AG10803 (cell line): ENCODE measurements around the gene THSD7A.

Source experiments
- DNase-seq: peaks from one replicate; pipeline ENCODE4 v3.0.0; 2010; ENCODE audit warnings: low read depth
- H3K4me3 ChIP-seq: 2 replicates; pipeline ENCODE4 v1.5.1; 2011; ENCODE audit warnings: mild to moderate bottlenecking, low read length, control low read depth
- TF ChIP-seq, protein P1 (sequence below): conservative IDR thresholded peaks from 2 replicates; pipeline ENCODE4 v1.5.1; 2011; ENCODE audit warnings: mild to moderate bottlenecking, low read length, control low read depth, inconsistent platforms

THSD7A gene

DNA sequence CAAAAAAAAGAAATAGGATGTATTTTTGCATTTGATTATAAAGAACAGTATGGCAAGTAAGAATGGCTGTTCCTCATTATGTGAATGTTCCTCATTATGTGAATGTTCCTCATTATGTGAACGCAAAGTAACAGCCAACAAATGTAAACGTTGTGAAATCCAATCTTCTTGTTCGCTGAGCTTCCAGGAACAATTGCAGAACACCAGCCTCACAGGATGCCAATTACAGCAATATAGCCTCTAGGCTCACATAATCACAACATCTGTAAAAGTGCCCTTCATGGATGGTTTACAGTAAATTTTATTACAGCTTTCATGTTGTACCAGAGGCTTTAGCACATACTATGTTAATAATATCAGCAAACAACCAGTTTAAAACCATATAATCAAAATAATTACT lies 71.6 kb downstream of the THSD7A start:
- TF ChIP-seq, protein P1, sequence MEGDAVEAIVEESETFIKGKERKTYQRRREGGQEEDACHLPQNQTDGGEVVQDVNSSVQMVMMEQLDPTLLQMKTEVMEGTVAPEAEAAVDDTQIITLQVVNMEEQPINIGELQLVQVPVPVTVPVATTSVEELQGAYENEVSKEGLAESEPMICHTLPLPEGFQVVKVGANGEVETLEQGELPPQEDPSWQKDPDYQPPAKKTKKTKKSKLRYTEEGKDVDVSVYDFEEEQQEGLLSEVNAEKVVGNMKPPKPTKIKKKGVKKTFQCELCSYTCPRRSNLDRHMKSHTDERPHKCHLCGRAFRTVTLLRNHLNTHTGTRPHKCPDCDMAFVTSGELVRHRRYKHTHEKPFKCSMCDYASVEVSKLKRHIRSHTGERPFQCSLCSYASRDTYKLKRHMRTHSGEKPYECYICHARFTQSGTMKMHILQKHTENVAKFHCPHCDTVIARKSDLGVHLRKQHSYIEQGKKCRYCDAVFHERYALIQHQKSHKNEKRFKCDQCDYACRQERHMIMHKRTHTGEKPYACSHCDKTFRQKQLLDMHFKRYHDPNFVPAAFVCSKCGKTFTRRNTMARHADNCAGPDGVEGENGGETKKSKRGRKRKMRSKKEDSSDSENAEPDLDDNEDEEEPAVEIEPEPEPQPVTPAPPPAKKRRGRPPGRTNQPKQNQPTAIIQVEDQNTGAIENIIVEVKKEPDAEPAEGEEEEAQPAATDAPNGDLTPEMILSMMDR = no peak
- no peak for DNase-seq
- no peak overlapping the region for H3K4me3 ChIP-seq

DNA sequence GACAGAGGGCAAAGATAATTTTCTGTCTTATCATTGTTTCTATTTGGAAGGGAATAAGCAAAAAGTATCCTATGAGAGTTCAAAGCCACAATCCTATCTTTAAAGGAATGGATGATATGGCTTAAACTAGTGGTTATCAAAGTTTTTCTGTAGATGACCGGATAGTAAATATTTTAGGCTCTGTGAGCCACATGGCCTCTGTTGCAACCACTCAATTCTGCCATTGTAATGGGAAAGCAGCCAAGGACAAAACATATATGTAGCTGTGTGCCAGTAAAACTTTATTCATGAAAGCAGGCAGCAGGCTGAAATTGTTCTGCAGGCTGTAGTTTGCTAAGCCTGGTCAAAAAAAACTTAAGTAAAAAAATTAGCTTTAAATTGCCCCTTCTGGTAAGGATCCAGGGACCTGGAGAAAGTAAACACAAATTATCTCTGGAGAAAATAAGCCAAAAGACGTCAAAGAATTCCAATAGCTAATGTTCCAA lies 73.3 kb downstream of the THSD7A start:
- TF ChIP-seq, protein P1 = no peak
- no peak overlapping the region for H3K4me3 ChIP-seq
- DNase-seq = no peak

DNA sequence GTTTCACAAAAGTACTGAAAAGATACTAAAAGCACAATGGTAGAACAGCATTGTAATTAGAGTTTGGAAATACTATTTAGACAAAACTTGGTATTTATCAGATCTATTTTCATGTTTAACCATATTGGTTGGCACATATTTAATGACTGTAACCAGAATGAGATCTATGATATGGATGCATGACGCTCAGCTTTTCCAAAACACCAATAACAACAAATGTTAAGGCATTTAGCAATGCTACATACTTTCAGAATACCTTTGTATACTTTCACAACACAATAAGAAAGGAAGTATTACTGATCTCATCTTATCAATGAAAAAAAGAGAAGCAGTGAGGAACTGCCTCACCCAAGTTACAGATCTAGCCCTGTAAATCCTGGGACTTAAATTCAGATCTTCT lies 74.8 kb downstream of the THSD7A start:
- DNase-seq = no peak
- no peak overlapping the region for H3K4me3 ChIP-seq
- TF ChIP-seq, protein P1 = no peak

DNA sequence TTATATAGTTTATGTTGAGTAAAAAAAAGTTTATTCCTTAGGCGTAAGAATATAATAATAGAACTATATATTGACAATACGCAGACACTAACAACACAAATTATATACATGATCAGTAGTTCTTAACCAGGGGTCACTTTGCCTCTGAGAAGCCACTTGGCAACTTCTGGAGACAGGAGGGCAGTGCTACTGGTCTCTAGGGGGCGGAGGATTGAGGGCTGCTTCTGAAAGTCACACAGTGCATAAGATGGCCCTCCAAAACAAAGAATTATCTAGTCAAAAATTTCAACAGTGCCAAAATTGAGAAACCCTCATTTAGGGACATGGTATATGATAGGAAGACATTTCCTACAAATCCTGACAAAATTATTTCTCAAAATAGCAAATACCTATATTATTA lies 77.1 kb downstream of the THSD7A start:
- no peak for DNase-seq
- no peak overlapping the region for H3K4me3 ChIP-seq
- TF ChIP-seq, protein P1 = no peak

DNA sequence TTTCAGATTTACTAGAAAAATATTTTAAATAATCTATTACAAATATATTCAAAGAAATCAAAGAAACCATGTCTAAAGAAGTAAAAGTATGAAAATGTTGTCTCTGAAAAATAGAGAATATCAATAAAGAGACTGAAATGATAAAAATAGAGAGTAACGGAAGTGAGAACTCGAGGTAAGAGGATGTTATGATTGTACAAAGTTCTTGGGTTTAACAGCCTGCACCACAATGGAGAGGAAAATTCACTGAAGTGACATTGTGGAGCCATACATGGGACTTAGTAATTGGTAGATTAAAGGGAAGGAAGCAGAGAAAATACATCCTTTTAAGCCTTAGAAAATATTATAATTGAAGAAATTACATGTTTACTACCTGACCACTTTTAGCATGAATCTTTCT lies 77.9 kb downstream of the THSD7A start:
- no peak overlapping the region for H3K4me3 ChIP-seq
- TF ChIP-seq, protein P1 = no peak
- no peak for DNase-seq

DNA sequence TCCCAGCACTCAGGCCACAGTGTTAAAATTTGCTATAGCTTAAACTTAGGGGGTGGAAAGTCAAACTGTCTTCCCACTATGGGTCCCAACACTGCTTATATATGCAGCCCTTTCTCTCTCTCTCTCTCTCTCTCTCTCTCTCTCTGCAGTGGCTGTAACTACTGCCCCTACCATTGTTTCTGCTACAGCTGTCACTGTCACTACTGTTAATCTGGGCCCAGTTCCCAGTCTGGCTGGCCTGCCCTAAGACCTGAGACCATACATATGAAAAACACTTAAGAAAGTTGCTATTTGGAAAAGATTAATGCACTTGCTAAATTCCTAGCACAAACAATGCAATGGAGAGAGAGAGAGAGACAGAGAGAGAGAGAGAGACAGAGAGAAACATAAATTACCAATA lies 78.6 kb downstream of the THSD7A start:
- no peak for DNase-seq
- TF ChIP-seq, protein P1 = no peak
- no peak overlapping the region for H3K4me3 ChIP-seq

DNA sequence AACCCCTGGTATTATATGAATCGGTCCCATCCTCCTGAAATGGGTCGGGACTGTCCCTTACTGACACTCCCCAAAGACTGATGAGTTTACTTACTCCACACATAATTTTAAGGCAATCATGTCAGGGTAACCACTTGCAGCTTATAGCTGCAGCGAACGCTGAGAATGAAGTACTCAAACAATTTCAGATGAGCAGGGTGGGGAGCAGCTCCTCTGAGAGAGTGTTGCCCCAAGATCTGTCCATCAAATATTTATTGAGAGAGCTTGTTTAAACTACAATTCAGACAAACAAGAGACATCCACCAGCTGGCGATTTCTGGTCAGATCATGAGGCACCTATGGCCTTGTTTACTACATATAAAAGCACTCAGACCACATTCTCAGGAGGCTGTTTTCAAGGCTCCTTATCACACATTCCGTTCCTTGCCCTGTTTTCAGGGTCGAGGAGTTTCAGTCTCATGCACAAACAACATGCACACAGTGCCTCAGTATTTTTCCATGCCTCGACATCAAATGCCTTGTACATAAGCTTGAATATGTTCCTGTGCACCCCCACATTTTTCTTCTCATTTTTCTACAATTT lies 80.1 kb downstream of the THSD7A start:
- no peak overlapping the region for H3K4me3 ChIP-seq
- no peak for DNase-seq
- TF ChIP-seq, protein P1 = no peak
